Fibroblast of the aortic adventitia (primary cell): Measurements from ENCODE around the gene SETX. TPM values are rescaled to one million over a fixed set of nuclear protein-coding genes. Genes with fewer than 3 reads are reported as not detected.

Experiments
- DNase-seq: peaks from one replicate; pipeline ENCODE4 v3.0.0-alpha.2; 2010; ENCODE audit warnings: low read depth
- H3K4me3 ChIP-seq: 2 replicates; pipeline ENCODE4 v1.5.1; 2011; ENCODE audit warnings: low read depth, mild to moderate bottlenecking, control low read depth, low read length, moderate library complexity
- total RNA-seq: library from RNA; depleted of rRNA; stranded (reverse); fragments of >200 nt; gene quantifications from 2 replicates; pipeline ENCODE4 v1.2.3, GENCODE V29; 2012; ENCODE audit warnings: low replicate concordance
- TF ChIP-seq, protein P1 (sequence below): IDR thresholded peaks from 2 replicates; pipeline ENCODE4 v1.5.1; 2011; ENCODE audit warnings: mild to moderate bottlenecking, low read length, control low read depth, inconsistent platforms; ENCODE audit not compliant: insufficient read depth

Gene SETX
- total RNA-seq, 1 donor = 85.0 TPM

DNA sequence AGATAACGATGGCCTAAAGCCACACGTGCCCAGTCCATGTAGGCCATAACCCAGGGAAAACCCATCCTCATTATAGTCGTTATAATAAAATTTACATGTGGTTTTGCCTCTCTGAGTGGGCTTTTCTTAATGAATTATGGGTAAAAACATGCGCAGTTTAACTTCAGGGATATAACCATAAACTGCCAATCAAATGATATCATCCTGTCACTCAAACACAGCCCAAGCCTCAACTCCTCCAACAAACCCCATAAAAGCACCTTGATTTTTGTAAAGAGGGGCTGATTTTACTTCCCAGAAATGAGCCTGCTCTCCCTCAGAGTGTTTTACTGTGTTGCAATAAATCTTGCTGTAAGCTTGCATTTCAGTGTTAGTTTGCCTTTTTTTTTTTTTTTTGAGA lies 15.8 kb upstream of the SETX start:
- no peak for DNase-seq
- H3K4me3 ChIP-seq = no peak overlapping the region
- TF ChIP-seq, protein P1, sequence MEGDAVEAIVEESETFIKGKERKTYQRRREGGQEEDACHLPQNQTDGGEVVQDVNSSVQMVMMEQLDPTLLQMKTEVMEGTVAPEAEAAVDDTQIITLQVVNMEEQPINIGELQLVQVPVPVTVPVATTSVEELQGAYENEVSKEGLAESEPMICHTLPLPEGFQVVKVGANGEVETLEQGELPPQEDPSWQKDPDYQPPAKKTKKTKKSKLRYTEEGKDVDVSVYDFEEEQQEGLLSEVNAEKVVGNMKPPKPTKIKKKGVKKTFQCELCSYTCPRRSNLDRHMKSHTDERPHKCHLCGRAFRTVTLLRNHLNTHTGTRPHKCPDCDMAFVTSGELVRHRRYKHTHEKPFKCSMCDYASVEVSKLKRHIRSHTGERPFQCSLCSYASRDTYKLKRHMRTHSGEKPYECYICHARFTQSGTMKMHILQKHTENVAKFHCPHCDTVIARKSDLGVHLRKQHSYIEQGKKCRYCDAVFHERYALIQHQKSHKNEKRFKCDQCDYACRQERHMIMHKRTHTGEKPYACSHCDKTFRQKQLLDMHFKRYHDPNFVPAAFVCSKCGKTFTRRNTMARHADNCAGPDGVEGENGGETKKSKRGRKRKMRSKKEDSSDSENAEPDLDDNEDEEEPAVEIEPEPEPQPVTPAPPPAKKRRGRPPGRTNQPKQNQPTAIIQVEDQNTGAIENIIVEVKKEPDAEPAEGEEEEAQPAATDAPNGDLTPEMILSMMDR = no peak

GRCh38 chr9:132369421-132369820 lies 14.6 kb upstream of the SETX start:
- TF ChIP-seq, protein P1 = no peak
- no peak for DNase-seq
- H3K4me3 ChIP-seq = no peak overlapping the region

- TF ChIP-seq, protein P1 = no peak
- DNase-seq = no peak
- no peak overlapping the region for H3K4me3 ChIP-seq
These were observed 13.0 kb upstream of the SETX start for GRCh38 chr9:132367613-132368313.

GRCh38 chr9:132366481-132366880 lies 11.7 kb upstream of the SETX start:
- H3K4me3 ChIP-seq = no peak overlapping the region
- TF ChIP-seq, protein P1 = no peak
- no peak for DNase-seq

- no peak for DNase-seq
- TF ChIP-seq, protein P1 = no peak
- H3K4me3 ChIP-seq = no peak overlapping the region
These were observed 11.2 kb upstream of the SETX start for GRCh38 chr9:132365986-132366385.

- H3K4me3 ChIP-seq = no peak overlapping the region
- TF ChIP-seq, protein P1 = no peak
- no peak for DNase-seq
These were observed 9.3 kb upstream of the SETX start for GRCh38 chr9:132364068-132364467.

- TF ChIP-seq, protein P1 = no peak
- no peak overlapping the region for H3K4me3 ChIP-seq
- no peak for DNase-seq
These were observed 3.0 kb upstream of the SETX start for GRCh38 chr9:132357764-132358163.
